HepG2 (cell line): Measurements from ENCODE around the gene ADIPOR2. TPM values are rescaled to one million over a fixed set of nuclear protein-coding genes. Genes with fewer than 3 reads are reported as not detected.
A peak's percentile ranks its signal among the peaks of the same experiment; 100 is the strongest.

ENCODE experiments used
- ATM ChIP-seq: fragments of 450-650 bp; IDR thresholded peaks from 2 replicates; pipeline ENCODE4 v1.7.1; 2017; ENCODE audit warnings: mild to moderate bottlenecking, borderline replicate concordance
- EEA1 ChIP-seq: sonication (generic); formaldehyde crosslinking; IDR thresholded peaks from 2 replicates; pipeline ENCODE4 v1.5.1; 2020; ENCODE audit warnings: mild to moderate bottlenecking, missing genetic modification reagents, borderline replicate concordance
- GLI4 ChIP-seq: sonication (generic); formaldehyde crosslinking; IDR thresholded peaks from 2 replicates; pipeline ENCODE4 v1.5.1; 2020; ENCODE audit warnings: missing genetic modification reagents, mild to moderate bottlenecking, moderate library complexity, borderline replicate concordance
- HNRNPLL ChIP-seq: fragments of 200-400 bp; formaldehyde crosslinking; IDR thresholded peaks from 2 replicates; pipeline ENCODE4 v1.6.1; 2017; ENCODE audit warnings: mild to moderate bottlenecking, low read depth, low read length; ENCODE audit not compliant: poor library complexity, severe bottlenecking
- IKZF4 ChIP-seq: sonication (generic); formaldehyde crosslinking; IDR thresholded peaks from 2 replicates; pipeline ENCODE4 v1.5.1; 2020; ENCODE audit warnings: borderline replicate concordance, mild to moderate bottlenecking, low read depth, missing genetic modification reagents; ENCODE audit errors: not compliant biosample characterization
- KLF11 ChIP-seq: IDR thresholded peaks from 2 replicates; pipeline ENCODE4 v1.6.1; 2016; ENCODE audit warnings: missing compliant biosample characterization
- MXI1 ChIP-seq: IDR thresholded peaks from 3 replicates; pipeline ENCODE4 v1.6.1; 2012; ENCODE audit warnings: low read depth, low read length, inconsistent platforms, borderline replicate concordance
- NCOA2 ChIP-seq: sonication (generic); formaldehyde crosslinking; IDR thresholded peaks from 2 replicates; pipeline ENCODE4 v1.8.0; 2022; ENCODE audit warnings: inconsistent platforms
- NR2C2 ChIP-seq: sonication (generic); formaldehyde crosslinking; IDR thresholded peaks from 2 replicates; pipeline ENCODE4 v1.4.0; 2020; ENCODE audit warnings: missing genetic modification reagents, mild to moderate bottlenecking, moderate library complexity, borderline replicate concordance
- NR2F2 ChIP-seq: IDR thresholded peaks from 2 replicates; pipeline ENCODE4 v1.6.1; 2012; ENCODE audit warnings: low read depth, inconsistent platforms, borderline replicate concordance
- RXRA ChIP-seq: sonication (generic); formaldehyde crosslinking; IDR thresholded peaks from 2 replicates; pipeline ENCODE4 v1.5.1; 2020; ENCODE audit warnings: missing genetic modification reagents
- SMYD3 ChIP-seq: sonication (generic); formaldehyde crosslinking; IDR thresholded peaks from 2 replicates; pipeline ENCODE4 v1.8.1; 2023; ENCODE audit warnings: mild to moderate bottlenecking, missing genetic modification reagents
- SNAPC2 ChIP-seq: sonication (generic); formaldehyde crosslinking; IDR thresholded peaks from 2 replicates; pipeline ENCODE4 v1.8.1; 2022; ENCODE audit warnings: mild to moderate bottlenecking, missing genetic modification reagents
- SNRNP70 ChIP-seq: fragments of 200-400 bp; formaldehyde crosslinking; IDR thresholded peaks from 2 replicates; pipeline ENCODE4 v1.6.1; 2017; ENCODE audit warnings: mild to moderate bottlenecking, low read depth, low read length, moderate library complexity
- SP5 ChIP-seq: IDR thresholded peaks from 2 replicates; pipeline ENCODE4 v1.6.1; 2016; ENCODE audit warnings: low read depth, borderline replicate concordance
- SPEN ChIP-seq: sonication (generic); formaldehyde crosslinking; IDR thresholded peaks from 2 replicates; pipeline ENCODE4 v1.5.1; 2020; ENCODE audit warnings: low read depth, mild to moderate bottlenecking, missing genetic modification reagents
- SRSF1 ChIP-seq: fragments of 200-400 bp; formaldehyde crosslinking; optimal IDR thresholded peaks from 2 replicates; pipeline ENCODE3; 2017; ENCODE audit warnings: mild to moderate bottlenecking, low read depth, low read length, moderate library complexity
- ZBTB3 ChIP-seq: sonication (generic); formaldehyde crosslinking; IDR thresholded peaks from 2 replicates; pipeline ENCODE4 v1.4.0; 2020; ENCODE audit warnings: low read depth, mild to moderate bottlenecking, moderate library complexity, missing genetic modification reagents, borderline replicate concordance
- ZNF124 ChIP-seq: sonication (generic); formaldehyde crosslinking; IDR thresholded peaks from 2 replicates; pipeline ENCODE4 v1.4.0; 2020; ENCODE audit warnings: missing genetic modification reagents
- ZNF160 ChIP-seq: sonication (generic); formaldehyde crosslinking; IDR thresholded peaks from 2 replicates; pipeline ENCODE4 v1.8.0; 2022; ENCODE audit warnings: mild to moderate bottlenecking, inconsistent platforms, missing genetic modification reagents
- ZNF251 ChIP-seq: sonication (generic); formaldehyde crosslinking; IDR thresholded peaks from 2 replicates; pipeline ENCODE4 v1.9.0; 2021; ENCODE audit warnings: mild to moderate bottlenecking, missing genetic modification reagents
- ZNF354B ChIP-seq: sonication (generic); formaldehyde crosslinking; IDR thresholded peaks from 2 replicates; pipeline ENCODE4 v1.8.0; 2022; ENCODE audit warnings: mild to moderate bottlenecking, missing genetic modification reagents
- ZNF382 ChIP-seq: sonication (generic); formaldehyde crosslinking; IDR thresholded peaks from 2 replicates; pipeline ENCODE4 v1.5.0; 2020; ENCODE audit warnings: missing genetic modification reagents, mild to moderate bottlenecking, borderline replicate concordance
- ZNF430 ChIP-seq: sonication (generic); formaldehyde crosslinking; IDR thresholded peaks from 2 replicates; pipeline ENCODE4 v1.9.0; 2021; ENCODE audit warnings: mild to moderate bottlenecking, missing genetic modification reagents
- ZNF556 ChIP-seq: sonication (generic); formaldehyde crosslinking; IDR thresholded peaks from 2 replicates; pipeline ENCODE4 v1.4.0; 2020; ENCODE audit warnings: mild to moderate bottlenecking, missing genetic modification reagents, borderline replicate concordance
- ZNF563 ChIP-seq: sonication (generic); formaldehyde crosslinking; IDR thresholded peaks from 2 replicates; pipeline ENCODE4 v1.8.0; 2022; ENCODE audit warnings: mild to moderate bottlenecking, moderate library complexity, missing genetic modification reagents
- ZNF572 ChIP-seq: sonication (generic); formaldehyde crosslinking; IDR thresholded peaks from 2 replicates; pipeline ENCODE4 v1.5.1; 2020; ENCODE audit warnings: mild to moderate bottlenecking, missing genetic modification reagents
- ZNF790 ChIP-seq: sonication (generic); formaldehyde crosslinking; IDR thresholded peaks from 2 replicates; pipeline ENCODE4 v1.8.0; 2022; ENCODE audit warnings: missing genetic modification reagents, mild to moderate bottlenecking, borderline replicate concordance
- polyA plus RNA-seq, 8 experiments: library from polyadenylated mRNA; depleted of rRNA in 3 of 8; stranded (reverse) in 7 of 8; unstranded in 1 of 8; fragments of >200 nt; fragmentation: Illumina TruSeq in 4 of 8; extraction: Trizol in 4 of 8; gene quantifications; 2 replicates each; pipeline versions ENCODE4 v1.2.1 to v1.2.3, GENCODE V29; 2011 to 2016; ENCODE audit warnings: low read depth in 4 of 8, missing spikeins in 1 of 8, mixed read lengths in 1 of 8; ENCODE audit not compliant: insufficient read depth in 1 of 8
- total RNA-seq, 5 experiments: library from RNA; depleted of rRNA; stranded (reverse); fragments of >200 nt; fragmentation: Illumina TruSeq; extraction: Trizol; gene quantifications; 2 replicates each; pipeline ENCODE4 v1.2.3, GENCODE V29; 2016; ENCODE audit warnings: low read depth in 1 of 5
- TF ChIP-seq, protein P1 (sequence below): sonication (generic); formaldehyde crosslinking; IDR thresholded peaks from 2 replicates; pipeline ENCODE4 v1.4.0; 2020; ENCODE audit warnings: mild to moderate bottlenecking, missing genetic modification reagents, borderline replicate concordance

The ADIPOR2 gene
- total and polyA plus RNA-seq, 2 of the 13 experiments (the other 11 are each of a cell fraction or from before 2014, with no cell fraction given): 35.2 to 52.2 TPM

- TF ChIP-seq EEA1 (CRISPR knock-in tag): no peak
- no peak for TF ChIP-seq ZNF251
- TF ChIP-seq MXI1: no peak
- TF ChIP-seq ZNF354B (CRISPR knock-in tag): no peak
- TF ChIP-seq SNRNP70: no peak
- TF ChIP-seq SNAPC2 (CRISPR knock-in tag): no peak
- no peak for TF ChIP-seq ZNF382 (CRISPR knock-in tag)
- no peak for TF ChIP-seq ZNF563 (CRISPR knock-in tag)
- peak; percentile 35; the same call in 1 of the 2 replicates for TF ChIP-seq RXRA (CRISPR knock-in tag)
- no peak; the same call in 1 of the 2 replicates for TF ChIP-seq NCOA2 (CRISPR knock-in tag)
- no peak for TF ChIP-seq ATM
- TF ChIP-seq SMYD3 (CRISPR knock-in tag): no peak
- TF ChIP-seq GLI4 (CRISPR knock-in tag): no peak
- no peak for TF ChIP-seq SPEN (CRISPR knock-in tag)
- TF ChIP-seq NR2C2 (CRISPR knock-in tag): no peak
- no peak for TF ChIP-seq ZNF790 (CRISPR knock-in tag)
- TF ChIP-seq SP5 (CRISPR knock-in tag): peak; percentile 92
- TF ChIP-seq ZNF160: no peak
- no peak for TF ChIP-seq KLF11
- TF ChIP-seq ZNF556: no peak
- TF ChIP-seq ZNF430 (CRISPR knock-in tag): no peak
- no peak for TF ChIP-seq HNRNPLL
- TF ChIP-seq IKZF4 (CRISPR knock-in tag): no peak
- TF ChIP-seq NR2F2: peak; percentile 30; the same call in 1 of the 2 replicates
- no peak for TF ChIP-seq SRSF1
- no peak for TF ChIP-seq ZNF572
- TF ChIP-seq, protein P1, sequence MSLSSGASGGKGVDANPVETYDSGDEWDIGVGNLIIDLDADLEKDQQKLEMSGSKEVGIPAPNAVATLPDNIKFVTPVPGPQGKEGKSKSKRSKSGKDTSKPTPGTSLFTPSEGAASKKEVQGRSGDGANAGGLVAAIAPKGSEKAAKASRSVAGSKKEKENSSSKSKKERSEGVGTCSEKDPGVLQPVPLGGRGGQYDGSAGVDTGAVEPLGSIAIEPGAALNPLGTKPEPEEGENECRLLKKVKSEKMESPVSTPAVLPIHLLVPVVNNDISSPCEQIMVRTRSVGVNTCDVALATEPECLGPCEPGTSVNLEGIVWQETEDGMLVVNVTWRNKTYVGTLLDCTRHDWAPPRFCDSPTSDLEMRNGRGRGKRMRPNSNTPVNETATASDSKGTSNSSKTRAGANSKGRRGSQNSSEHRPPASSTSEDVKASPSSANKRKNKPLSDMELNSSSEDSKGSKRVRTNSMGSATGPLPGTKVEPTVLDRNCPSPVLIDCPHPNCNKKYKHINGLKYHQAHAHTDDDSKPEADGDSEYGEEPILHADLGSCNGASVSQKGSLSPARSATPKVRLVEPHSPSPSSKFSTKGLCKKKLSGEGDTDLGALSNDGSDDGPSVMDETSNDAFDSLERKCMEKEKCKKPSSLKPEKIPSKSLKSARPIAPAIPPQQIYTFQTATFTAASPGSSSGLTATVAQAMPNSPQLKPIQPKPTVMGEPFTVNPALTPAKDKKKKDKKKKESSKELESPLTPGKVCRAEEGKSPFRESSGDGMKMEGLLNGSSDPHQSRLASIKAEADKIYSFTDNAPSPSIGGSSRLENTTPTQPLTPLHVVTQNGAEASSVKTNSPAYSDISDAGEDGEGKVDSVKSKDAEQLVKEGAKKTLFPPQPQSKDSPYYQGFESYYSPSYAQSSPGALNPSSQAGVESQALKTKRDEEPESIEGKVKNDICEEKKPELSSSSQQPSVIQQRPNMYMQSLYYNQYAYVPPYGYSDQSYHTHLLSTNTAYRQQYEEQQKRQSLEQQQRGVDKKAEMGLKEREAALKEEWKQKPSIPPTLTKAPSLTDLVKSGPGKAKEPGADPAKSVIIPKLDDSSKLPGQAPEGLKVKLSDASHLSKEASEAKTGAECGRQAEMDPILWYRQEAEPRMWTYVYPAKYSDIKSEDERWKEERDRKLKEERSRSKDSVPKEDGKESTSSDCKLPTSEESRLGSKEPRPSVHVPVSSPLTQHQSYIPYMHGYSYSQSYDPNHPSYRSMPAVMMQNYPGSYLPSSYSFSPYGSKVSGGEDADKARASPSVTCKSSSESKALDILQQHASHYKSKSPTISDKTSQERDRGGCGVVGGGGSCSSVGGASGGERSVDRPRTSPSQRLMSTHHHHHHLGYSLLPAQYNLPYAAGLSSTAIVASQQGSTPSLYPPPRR (CRISPR knock-in tag): peak; percentile 49; the same call in 1 of the 2 replicates
- TF ChIP-seq ZNF124 (CRISPR knock-in tag): no peak
- no peak for TF ChIP-seq ZBTB3 (CRISPR knock-in tag)
These were observed 24.1 kb upstream of the ADIPOR2 start (continued) for GRCh38 chr12:1666685-1667162.
